Activated B cell treated with CpG ODN at 0.5 μM for 24 hours (primary cell): Measurements from ENCODE around the gene PET117. TPM values are rescaled to one million over a fixed set of nuclear protein-coding genes. Genes with fewer than 3 reads are reported as not detected.

ENCODE experiments used
- ATAC-seq: fragments of 200-7000 bp; cut with Tn5 transposase; one replicate; pipeline ENCODE4 v1.10.0; 2021; ENCODE audit warnings: low read depth, mild to moderate bottlenecking, moderate library complexity
- CTCF ChIA-PET: fragments of 350-600 bp; sonication (Branson Sonifier 250); formaldehyde crosslinking; loops from one replicate; lab custom pipeline; 2021; ENCODE audit warnings: antibody characterized with exemption; lab: Charles Lee
- POLR2A ChIA-PET: fragments of 350-600 bp; sonication (Branson Sonifier 250); formaldehyde crosslinking; loops from one replicate; lab custom pipeline; 2021; ENCODE audit warnings: antibody characterized with exemption; lab: Charles Lee
- DNase-seq: peaks from one replicate; pipeline ENCODE4 v3.0.0; 2022
- H3K27ac Mint-ChIP-seq: one replicate; pipeline ENCODE4 v1.8.0; 2020; ENCODE audit warnings: mixed read lengths
- H3K27me3 Mint-ChIP-seq: one replicate; pipeline ENCODE4 v1.8.0; 2021; ENCODE audit warnings: mixed read lengths
- H3K36me3 Mint-ChIP-seq: one replicate; pipeline ENCODE4 v1.8.0; 2021; ENCODE audit warnings: low read depth, mixed read lengths
- H3K4me1 Mint-ChIP-seq: one replicate; pipeline ENCODE4 v1.8.0; 2021; ENCODE audit warnings: mixed read lengths
- H3K4me3 Mint-ChIP-seq: one replicate; pipeline ENCODE4 v1.8.0; 2020; ENCODE audit warnings: mild to moderate bottlenecking, mixed read lengths
- H3K9me3 Mint-ChIP-seq: one replicate; pipeline ENCODE4 v1.8.0; 2020; ENCODE audit warnings: mixed read lengths
- CTCF ChIP-seq: fragments of 200-600 bp; IDR thresholded peaks from one replicate; pipeline ENCODE4 v1.8.0; 2022; ENCODE audit warnings: antibody characterized with exemption, mild to moderate bottlenecking
- intact Hi-C: fragments of 100-400 bp; cut with micrococcal nuclease; formaldehyde crosslinking; loops from one replicate; pipeline ENCODE4 v1.15.1; 2024
- total RNA-seq: library from RNA; stranded (reverse); gene quantifications from 2 replicates; pipeline ENCODE4 v1.2.3, GENCODE V29; 2022

PET117 gene
- total RNA-seq, 1 donor from 2014 or later: 13.6 TPM

GRCh38 chr20:18188434-18188833 lies 50.8 kb downstream of the PET117 start:
- POLR2A ChIA-PET: no interaction called here
- TF ChIP-seq CTCF: no peak
- no peaks in the 10 kb centered on the region for H3K4me1 Mint-ChIP-seq
- ATAC-seq (no peak), DNase-seq (no peak)
- no peak overlapping the region for H3K27ac Mint-ChIP-seq
- peaks cover 61% of the 10 kb centered on the region for H3K36me3 Mint-ChIP-seq
- no peak overlapping the region for H3K4me3 Mint-ChIP-seq
- CTCF ChIA-PET: no interaction called here
- intact Hi-C loops: no loop called here
- no peaks in the 10 kb centered on the region for H3K27me3 Mint-ChIP-seq
- no peaks in the 10 kb centered on the region for H3K9me3 Mint-ChIP-seq

- TF ChIP-seq CTCF: no peak
- intact Hi-C loops: no loop called here
- POLR2A ChIA-PET: no interaction called here
- no peaks in the 10 kb centered on the region for H3K4me1 Mint-ChIP-seq
- no peak overlapping the region for H3K27ac Mint-ChIP-seq
- H3K27me3 Mint-ChIP-seq: no peaks in the 10 kb centered on the region
- no peaks in the 10 kb centered on the region for H3K9me3 Mint-ChIP-seq
- peaks cover 42% of the 10 kb centered on the region for H3K36me3 Mint-ChIP-seq
- no peak for DNase-seq
- no peak for ATAC-seq
- CTCF ChIA-PET: no interaction called here
- no peak overlapping the region for H3K4me3 Mint-ChIP-seq
Observed at GRCh38 chr20:18190338-18191233, 52.9 kb downstream of the PET117 start.

GRCh38 chr20:18191306-18191705 lies 53.6 kb downstream of the PET117 start:
- no peaks in the 10 kb centered on the region for H3K27me3 Mint-ChIP-seq
- H3K36me3 Mint-ChIP-seq: peaks cover 36% of the 10 kb centered on the region
- POLR2A ChIA-PET: no interaction called here
- TF ChIP-seq CTCF: no peak
- H3K4me1 Mint-ChIP-seq: no peaks in the 10 kb centered on the region
- no peak for DNase-seq
- no peak overlapping the region for H3K27ac Mint-ChIP-seq
- H3K4me3 Mint-ChIP-seq: no peak overlapping the region
- H3K9me3 Mint-ChIP-seq: no peaks in the 10 kb centered on the region
- intact Hi-C loops: no loop called here
- ATAC-seq: no peak
- CTCF ChIA-PET: no interaction called here

Other genes with a start within 250 kb of the PET117 start
- gene SNX5, start 169.1 kb upstream of the PET117 start, total RNA-seq: 125 and 139 TPM in 2 replicates
- 19.0 TPM in 2 replicates for gene MGME1, start 168.8 kb upstream of the PET117 start, total RNA-seq
- gene OVOL2, start 79.9 kb upstream of the PET117 start, total RNA-seq: not detected in 2 replicates
- gene KAT14, start within 50 bp of the PET117 start, total RNA-seq: 14.9 and 15.6 TPM in 2 replicates
- 7.7 and 8.0 TPM in 2 replicates for gene ZNF133, start 150.7 kb downstream of the PET117 start, total RNA-seq